H1 (cell line): ENCODE measurements around the gene MYO1F.

Experiments used
- CHD1 ChIP-seq: IDR thresholded peaks from 2 replicates; pipeline ENCODE4 v1.6.1; 2012; ENCODE audit warnings: low read depth, low read length, improper control_type of control experiment
- CHD2 ChIP-seq: IDR thresholded peaks from 2 replicates; pipeline ENCODE4 v1.6.1; 2012; ENCODE audit warnings: low read length, improper control_type of control experiment
- CREB1 ChIP-seq: IDR thresholded peaks from 2 replicates; pipeline ENCODE4 v1.6.1; 2012; ENCODE audit warnings: inconsistent platforms
- CTCF ChIP-seq, 3 experiments: IDR thresholded peaks; 1 replicate in 2 of 3; 2 replicates in 1 of 3; pipeline versions ENCODE4 v1.5.1 to v1.6.1; 2011; ENCODE audit warnings: low read length in 3 of 3, mild to moderate bottlenecking in 3 of 3, inconsistent platforms in 2 of 3, low read depth in 1 of 3, moderate library complexity in 1 of 3; ENCODE audit not compliant: insufficient read depth in 1 of 3; ENCODE audit errors: control extremely low read depth in 1 of 3
- POLR2A ChIP-seq, 2 experiments: IDR thresholded peaks; 1 replicate in 1 of 2; 2 replicates in 1 of 2; pipeline ENCODE4 v1.6.1; 2011; ENCODE audit warnings: low read depth in 2 of 2, low read length in 2 of 2, mild to moderate bottlenecking in 2 of 2; ENCODE audit errors: control extremely low read depth in 1 of 2
- RAD21 ChIP-seq, 2 experiments: IDR thresholded peaks in 1 of 2; conservative IDR thresholded peaks in 1 of 2; 2 replicates each; pipeline ENCODE4 v1.6.1; 2011; ENCODE audit warnings: low read depth in 2 of 2, low read length in 2 of 2, improper control_type of control experiment in 1 of 2, inconsistent platforms in 1 of 2, mild to moderate bottlenecking in 1 of 2, moderate library complexity in 1 of 2
- RFX5 ChIP-seq: IDR thresholded peaks from 2 replicates; pipeline ENCODE4 v1.6.1; 2011; ENCODE audit warnings: low read depth, low read length, improper control_type of control experiment, borderline replicate concordance
- SIN3A ChIP-seq, 2 experiments: IDR thresholded peaks in 1 of 2; conservative IDR thresholded peaks in 1 of 2; 2 replicates each; pipeline ENCODE4 v1.6.1; 2011 to 2012; ENCODE audit warnings: low read length in 2 of 2, improper control_type of control experiment in 1 of 2, low read depth in 1 of 2, mild to moderate bottlenecking in 1 of 2
- SRF ChIP-seq: IDR thresholded peaks from 2 replicates; pipeline ENCODE4 v1.6.1; 2011; ENCODE audit warnings: mild to moderate bottlenecking, low read depth, low read length, moderate library complexity
- YY1 ChIP-seq: IDR thresholded peaks from 2 replicates; pipeline ENCODE4 v1.6.1; 2011; ENCODE audit warnings: low read depth, mild to moderate bottlenecking, low read length

- no peak for TF ChIP-seq CREB1
- TF ChIP-seq CTCF (IDR thresholded peaks at IDR 0.05; ENCODE audit: control extremely low read depth in 1 of 3, insufficient read depth in 1 of 3, low read depth in 1 of 3, low read length in 3 of 3): no peak
- no peak for TF ChIP-seq YY1
- no peak for TF ChIP-seq RFX5
- no peak for TF ChIP-seq POLR2A (IDR thresholded peaks at IDR 0.05; ENCODE audit: control extremely low read depth in 1 of 2, low read depth in 2 of 2, low read length in 2 of 2)
- no peak for TF ChIP-seq SRF
- no peak for TF ChIP-seq RAD21 (IDR thresholded peaks at IDR 0.05 in 1 of 2, conservative IDR thresholded peaks at IDR 0.05 in 1 of 2; ENCODE audit: low read depth in 2 of 2, low read length in 2 of 2)
- TF ChIP-seq SIN3A (conservative IDR thresholded peaks at IDR 0.05 in 1 of 2, IDR thresholded peaks at IDR 0.05 in 1 of 2; ENCODE audit: low read depth in 1 of 2, low read length in 2 of 2): no peak
- TF ChIP-seq CHD1: no peak
- no peak for TF ChIP-seq CHD2
Observed at GRCh38 chr19:8476524-8476923, 100.7 kb downstream of the MYO1F start.
